Lower lobe of right lung (tissue), 2 donors: Measurements from ENCODE around the gene CREBBP. TPM values are rescaled to one million over a fixed set of nuclear protein-coding genes. Genes with fewer than 3 reads are reported as not detected.
"Not testable (repeated sequence)": the region's sequence is repeated elsewhere in the genome, so short reads cannot be mapped to it uniquely, and the experiment has no call there.

Experiments
- ATAC-seq, 2 donors: fragments of 200-7000 bp; cut with Tn5 transposase; one replicate each; pipeline ENCODE4 v1.9.1; 2020 to 2022; ENCODE audit warnings: mild to moderate bottlenecking in 2 of 2, moderate library complexity in 2 of 2
- DNase-seq: peaks from one replicate; pipeline ENCODE4 v3.0.0-alpha.2; 2020
- H3K27ac ChIP-seq: fragments of 200-600 bp; one replicate; pipeline ENCODE4 v1.8.0; 2022
- H3K27me3 ChIP-seq: fragments of 200-600 bp; one replicate; pipeline ENCODE4 v1.8.0; 2022; ENCODE audit warnings: low read depth
- H3K36me3 ChIP-seq: fragments of 200-600 bp; one replicate; pipeline ENCODE4 v1.8.0; 2022; ENCODE audit warnings: mild to moderate bottlenecking
- H3K4me1 ChIP-seq: fragments of 200-600 bp; one replicate; pipeline ENCODE4 v1.8.0; 2022
- H3K4me3 ChIP-seq: fragments of 200-600 bp; one replicate; pipeline ENCODE4 v1.8.0; 2022; ENCODE audit warnings: mild to moderate bottlenecking
- H3K9me3 ChIP-seq: fragments of 200-600 bp; one replicate; pipeline ENCODE4 v1.8.0; 2022
- CTCF ChIP-seq: fragments of 200-600 bp; IDR thresholded peaks from one replicate; pipeline ENCODE4 v1.8.0; 2022; ENCODE audit warnings: antibody characterized with exemption, mild to moderate bottlenecking
- intact Hi-C: fragments of 100-400 bp; cut with DNase I; formaldehyde crosslinking; loops from one replicate; pipeline ENCODE4 v1.11.0; 2022
- total RNA-seq: library from RNA; stranded (reverse); fragmentation: NEBNext Ultra II Directional; extraction: Animal tissue kit (Norgen Biotek cat#: 25700); gene quantifications from one replicate; pipeline ENCODE4 v1.2.1, GENCODE V29; 2021
- donor health status: DM: no; HTN: yes; CAD: no; lungs with severe emphysema.

CREBBP gene
- total RNA-seq, 1 donor from 2014 or later, result 78.3 TPM

GRCh38 chr16:3718628-3719027 is 161.9 kb downstream of the CREBBP start:
- no peak for TF ChIP-seq CTCF
- ATAC-seq, result no peak
- H3K4me3 ChIP-seq, result no peak overlapping the region
- no peaks in the 10 kb centered on the region for H3K9me3 ChIP-seq
- intact Hi-C loops, result no loop called here
- peaks cover 17% of the 10 kb centered on the region for H3K4me1 ChIP-seq
- no peaks in the 10 kb centered on the region for H3K36me3 ChIP-seq
- H3K27ac ChIP-seq, result no peak overlapping the region
- DNase-seq, result no peak
- no peaks in the 10 kb centered on the region for H3K27me3 ChIP-seq

- intact Hi-C loops, result no loop called here
- Histone ChIP-seq H3K9me3 (no peaks in the 10 kb centered on the region), H3K27me3 (no peaks in the 10 kb centered on the region), H3K27ac (peak overlapping the region; percentile 97), H3K4me1 (peaks cover 17% of the 10 kb centered on the region), H3K4me3 (peak overlapping the region; percentile 99), H3K36me3 (no peaks in the 10 kb centered on the region)
- no peak for TF ChIP-seq CTCF
- no peak for DNase-seq
- ATAC-seq, result no peak
These were observed 162.5 kb downstream of the CREBBP start for GRCh38 chr16:3718019-3718391.

GRCh38 chr16:3717235-3718018 is 163.1 kb downstream of the CREBBP start, which contains the start of gene TRAP1:
TSS of gene TRAP1 (minus strand) at chr16:3717524. CDS start at chr16:3717508, 16 bp downstream.
- Histone ChIP-seq H3K4me1 (peaks cover 17% of the 10 kb centered on the region), H3K36me3 (no peaks in the 10 kb centered on the region), H3K9me3 (no peaks in the 10 kb centered on the region), H3K27ac (peak within 1 kb of the TSS; percentile 97), H3K27me3 (no peaks in the 10 kb centered on the region), H3K4me3 (peak within 1 kb of the TSS; percentile 99)
- DNase-seq (peak; percentile 93), ATAC-seq (peak; percentile 98)
- intact Hi-C loops, result no loop called here
- TF ChIP-seq CTCF, result no peak

- no peak for TF ChIP-seq CTCF
- Histone ChIP-seq H3K27me3 (no peaks in the 10 kb centered on the region), H3K27ac (peak overlapping the region; percentile 97), H3K9me3 (no peaks in the 10 kb centered on the region), H3K4me1 (peaks cover 17% of the 10 kb centered on the region), H3K36me3 (no peaks in the 10 kb centered on the region), H3K4me3 (peak overlapping the region; percentile 99)
- peak; percentile 52 for DNase-seq
- intact Hi-C loops, result no loop called here
- ATAC-seq, result peak; percentile 11 to 36
These were observed 163.7 kb downstream of the CREBBP start for GRCh38 chr16:3716831-3717234.

GRCh38 chr16:3715430-3715829 is 165.1 kb downstream of the CREBBP start:
- no peak for TF ChIP-seq CTCF
- H3K4me1 ChIP-seq, result peaks cover 17% of the 10 kb centered on the region
- H3K27me3 ChIP-seq, result no peaks in the 10 kb centered on the region
- no peak overlapping the region for H3K4me3 ChIP-seq
- no peaks in the 10 kb centered on the region for H3K9me3 ChIP-seq
- intact Hi-C loops, result no loop called here
- no peak for ATAC-seq
- no peaks in the 10 kb centered on the region for H3K36me3 ChIP-seq
- no peak overlapping the region for H3K27ac ChIP-seq
- no peak for DNase-seq

GRCh38 chr16:3714378-3714777 is 166.1 kb downstream of the CREBBP start:
- H3K4me3 ChIP-seq, ATAC-seq, H3K9me3 ChIP-seq, H3K27ac ChIP-seq, DNase-seq, H3K36me3 ChIP-seq, H3K27me3 ChIP-seq, intact Hi-C loops: not testable (repeated sequence)
- peaks cover 17% of the 10 kb centered on the region for H3K4me1 ChIP-seq
